Suprapubic skin (tissue), 4 donors: Measurements from ENCODE around the gene COLEC11.

ENCODE experiments used
- EP300 ChIP-seq: sonication (generic); formaldehyde crosslinking; IDR thresholded peaks from one replicate; pipeline ENCODE4 v1.6.1; 2017; ENCODE audit warnings: antibody characterized with exemption
- POLR2A ChIP-seq, 2 donors: fragments of 450-650 bp; IDR thresholded peaks; one replicate each; pipeline ENCODE4 v1.6.1; 2017; ENCODE audit warnings: antibody characterized with exemption in 2 of 2, mild to moderate bottlenecking in 2 of 2, moderate library complexity in 2 of 2
- POLR2AphosphoS5 ChIP-seq, 3 donors: sonication (generic); formaldehyde crosslinking; IDR thresholded peaks; one replicate each; pipeline ENCODE4 v1.6.1; 2017; ENCODE audit warnings: antibody characterized with exemption in 3 of 3
- TF ChIP-seq, protein P1 (sequence below), 2 donors: fragments of 200-600 bp in 1 of 2; fragments of 450-650 bp in 1 of 2; sonication (generic) in 1 of 2; IDR thresholded peaks; one replicate each; pipeline ENCODE4 v1.5.1; 2016 to 2019; ENCODE audit warnings: antibody characterized with exemption in 2 of 2, mild to moderate bottlenecking in 1 of 2, moderate library complexity in 1 of 2

DNA sequence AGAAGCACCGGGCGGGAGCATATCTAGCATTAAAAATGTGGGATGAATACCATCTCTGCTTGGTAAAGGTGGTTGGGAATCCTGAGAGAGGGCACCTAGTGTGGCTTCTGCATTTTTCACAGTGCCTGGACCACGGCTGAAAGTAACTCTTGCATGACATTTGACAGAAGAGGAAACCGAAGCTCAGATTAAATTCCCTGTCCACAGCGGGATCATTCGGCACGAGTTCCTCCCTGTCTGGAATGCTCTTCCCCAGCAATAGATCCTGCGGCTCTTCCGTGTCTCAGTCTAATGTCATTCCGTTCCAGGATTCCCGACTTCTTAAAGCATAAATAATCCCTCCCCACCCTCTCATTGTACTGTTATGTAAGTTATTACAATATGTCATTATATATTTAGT is 20.8 kb upstream of the COLEC11 start:
- no peak for TF ChIP-seq EP300
- TF ChIP-seq, protein P1, sequence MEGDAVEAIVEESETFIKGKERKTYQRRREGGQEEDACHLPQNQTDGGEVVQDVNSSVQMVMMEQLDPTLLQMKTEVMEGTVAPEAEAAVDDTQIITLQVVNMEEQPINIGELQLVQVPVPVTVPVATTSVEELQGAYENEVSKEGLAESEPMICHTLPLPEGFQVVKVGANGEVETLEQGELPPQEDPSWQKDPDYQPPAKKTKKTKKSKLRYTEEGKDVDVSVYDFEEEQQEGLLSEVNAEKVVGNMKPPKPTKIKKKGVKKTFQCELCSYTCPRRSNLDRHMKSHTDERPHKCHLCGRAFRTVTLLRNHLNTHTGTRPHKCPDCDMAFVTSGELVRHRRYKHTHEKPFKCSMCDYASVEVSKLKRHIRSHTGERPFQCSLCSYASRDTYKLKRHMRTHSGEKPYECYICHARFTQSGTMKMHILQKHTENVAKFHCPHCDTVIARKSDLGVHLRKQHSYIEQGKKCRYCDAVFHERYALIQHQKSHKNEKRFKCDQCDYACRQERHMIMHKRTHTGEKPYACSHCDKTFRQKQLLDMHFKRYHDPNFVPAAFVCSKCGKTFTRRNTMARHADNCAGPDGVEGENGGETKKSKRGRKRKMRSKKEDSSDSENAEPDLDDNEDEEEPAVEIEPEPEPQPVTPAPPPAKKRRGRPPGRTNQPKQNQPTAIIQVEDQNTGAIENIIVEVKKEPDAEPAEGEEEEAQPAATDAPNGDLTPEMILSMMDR (IDR thresholded peaks at IDR 0.05): no peak
- TF ChIP-seq POLR2A (IDR thresholded peaks at IDR 0.05): no peak
- TF ChIP-seq POLR2AphosphoS5 (IDR thresholded peaks at IDR 0.05): no peak
